ENCODE measurements around the gene KRTCAP3. TPM values are rescaled to one million over a fixed set of nuclear protein-coding genes. Genes with fewer than 3 reads are reported as not detected.

The KRTCAP3 gene
- total and polyA plus RNA-seq, 9 of the 15 experiments (the other 6 are each of a cell fraction or from before 2014, with no cell fraction given), result 0.24 to 1.4 (median 0.73) TPM

GRCh38 chr2:27408601-27409320 lies 33.4 kb upstream of the KRTCAP3 start (continued):
- TF ChIP-seq ZBTB34 (CRISPR knock-in tag; IDR thresholded peaks at IDR 0.05), result no peak
- no peak for TF ChIP-seq KDM4B (IDR thresholded peaks at IDR 0.05; ENCODE audit: borderline replicate concordance in 2 of 2, low read depth in 1 of 2)
- 0 out of 2 replicates have a peak, but pooled peaks have one; percentile 34 for TF ChIP-seq ZBTB1 (CRISPR knock-in tag; IDR thresholded peaks at IDR 0.05; ENCODE audit: borderline replicate concordance, low read depth)
- no peak for TF ChIP-seq RBM17 (IDR thresholded peaks at IDR 0.05; ENCODE audit: borderline replicate concordance, low read depth, low read length)
- TF ChIP-seq MTF1 (CRISPR knock-in tag; IDR thresholded peaks at IDR 0.05; ENCODE audit: borderline replicate concordance), result no peak
- no peak for TF ChIP-seq ZNF212 (CRISPR knock-in tag; IDR thresholded peaks at IDR 0.05)
- peak; percentile 77 for TF ChIP-seq NKRF (IDR thresholded peaks at IDR 0.05; ENCODE audit: borderline replicate concordance)
- no peak for TF ChIP-seq RFX1 (IDR thresholded peaks at IDR 0.05)
- TF ChIP-seq FIP1L1 (IDR thresholded peaks at IDR 0.05; ENCODE audit: low read depth, low read length, poor library complexity, severe bottlenecking), result no peak
- no peak for TF ChIP-seq RREB1 (CRISPR knock-in tag; IDR thresholded peaks at IDR 0.05)
- no peak for TF ChIP-seq PHF21A (IDR thresholded peaks at IDR 0.05; ENCODE audit: borderline replicate concordance, low read depth)
- TF ChIP-seq ZNF165 (CRISPR knock-in tag; IDR thresholded peaks at IDR 0.05; ENCODE audit: borderline replicate concordance), result no peak
- TF ChIP-seq ZFP91 (CRISPR knock-in tag; IDR thresholded peaks at IDR 0.05), result no peak
- no peak for TF ChIP-seq ZNF41 (CRISPR knock-in tag; conservative IDR thresholded peaks at IDR 0.05)
- TF ChIP-seq MYC (IDR thresholded peaks at IDR 0.05; ENCODE audit: low read depth, low read length), result no peak
- TF ChIP-seq MYC (CRISPR knock-in tag; IDR thresholded peaks at IDR 0.05; ENCODE audit: borderline replicate concordance, low read depth), result peak; percentile 85; the same call in 1 of the 2 replicates
